ENCODE data around the gene KCNQ1. TPM values are rescaled to one million over a fixed set of nuclear protein-coding genes. Genes with fewer than 3 reads are reported as not detected.

KCNQ1 gene
- total RNA-seq, 1 experiment from 2014 or later, result 9.2 TPM

GRCh38 chr11:2447253-2447950 is 2.6 kb downstream of the KCNQ1 start:
- Mint-ChIP-seq H3K27me3 (ENCODE audit: unreplicated experiment) (peaks cover 18% of the 10 kb centered on the region), H3K36me3 (ENCODE audit: insufficient read depth, unreplicated experiment) (peaks cover 11% of the 10 kb centered on the region), H3K4me1 (ENCODE audit: low read depth, unreplicated experiment) (peaks cover 14% of the 10 kb centered on the region), H3K4me3 (ENCODE audit: low read depth, unreplicated experiment) (no peak overlapping the region), H3K27ac (ENCODE audit: unreplicated experiment) (no peak overlapping the region), H3K9me3 (ENCODE audit: low read depth, unreplicated experiment) (no peaks in the 10 kb centered on the region)
- BruUV-seq (replicated peaks), result no TSS peak
- CTCF ChIA-PET, result no interaction called here
- TF ChIP-seq, protein P1, sequence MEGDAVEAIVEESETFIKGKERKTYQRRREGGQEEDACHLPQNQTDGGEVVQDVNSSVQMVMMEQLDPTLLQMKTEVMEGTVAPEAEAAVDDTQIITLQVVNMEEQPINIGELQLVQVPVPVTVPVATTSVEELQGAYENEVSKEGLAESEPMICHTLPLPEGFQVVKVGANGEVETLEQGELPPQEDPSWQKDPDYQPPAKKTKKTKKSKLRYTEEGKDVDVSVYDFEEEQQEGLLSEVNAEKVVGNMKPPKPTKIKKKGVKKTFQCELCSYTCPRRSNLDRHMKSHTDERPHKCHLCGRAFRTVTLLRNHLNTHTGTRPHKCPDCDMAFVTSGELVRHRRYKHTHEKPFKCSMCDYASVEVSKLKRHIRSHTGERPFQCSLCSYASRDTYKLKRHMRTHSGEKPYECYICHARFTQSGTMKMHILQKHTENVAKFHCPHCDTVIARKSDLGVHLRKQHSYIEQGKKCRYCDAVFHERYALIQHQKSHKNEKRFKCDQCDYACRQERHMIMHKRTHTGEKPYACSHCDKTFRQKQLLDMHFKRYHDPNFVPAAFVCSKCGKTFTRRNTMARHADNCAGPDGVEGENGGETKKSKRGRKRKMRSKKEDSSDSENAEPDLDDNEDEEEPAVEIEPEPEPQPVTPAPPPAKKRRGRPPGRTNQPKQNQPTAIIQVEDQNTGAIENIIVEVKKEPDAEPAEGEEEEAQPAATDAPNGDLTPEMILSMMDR (IDR thresholded peaks at IDR 0.05; ENCODE audit: unreplicated experiment), result no peak
- intact Hi-C loops (cut with micrococcal nuclease; ENCODE audit: unreplicated experiment), result no loop called here
- DNase-seq, result no peak

DNA sequence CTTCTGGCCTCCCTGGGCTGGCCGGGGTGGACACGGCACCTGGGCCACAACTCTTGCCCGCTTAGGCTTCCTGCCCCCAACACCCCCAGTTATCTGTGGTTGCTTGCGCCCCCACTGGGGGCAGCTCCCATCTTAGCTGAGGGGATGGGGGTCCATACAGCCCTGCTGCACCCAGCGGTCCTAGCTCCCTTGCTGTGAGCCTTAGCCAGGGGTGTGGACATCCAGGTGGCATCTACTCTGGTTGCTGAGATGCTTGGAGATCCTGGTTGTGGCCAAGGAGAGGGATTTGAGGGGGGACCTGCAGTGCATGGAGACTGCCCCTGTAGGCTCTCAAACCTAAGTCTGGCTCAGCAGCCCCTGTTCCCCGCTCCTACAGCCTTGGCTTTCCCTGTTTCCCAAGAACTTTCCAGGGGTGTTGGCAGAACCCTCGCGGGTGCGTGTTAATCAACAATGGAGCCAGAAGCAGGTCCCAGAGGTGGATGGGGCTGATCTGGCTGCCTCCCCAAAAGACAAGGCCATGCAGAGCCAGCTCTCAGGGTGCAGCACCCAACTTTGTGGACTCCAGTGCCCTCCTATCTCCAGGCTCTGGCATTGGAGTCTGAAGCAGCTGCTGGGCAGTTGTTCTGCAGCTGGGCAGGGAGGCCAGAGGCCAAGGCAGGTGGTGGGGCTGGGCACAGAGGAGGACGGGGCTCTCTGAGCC is 3.3 kb downstream of the KCNQ1 start:
- Mint-ChIP-seq H3K27ac (ENCODE audit: unreplicated experiment) (no peak overlapping the region), H3K27me3 (ENCODE audit: unreplicated experiment) (peaks cover 16% of the 10 kb centered on the region), H3K4me1 (ENCODE audit: low read depth, unreplicated experiment) (peaks cover 7% of the 10 kb centered on the region), H3K4me3 (ENCODE audit: low read depth, unreplicated experiment) (no peak overlapping the region), H3K36me3 (ENCODE audit: insufficient read depth, unreplicated experiment) (peaks cover 11% of the 10 kb centered on the region), H3K9me3 (ENCODE audit: low read depth, unreplicated experiment) (no peaks in the 10 kb centered on the region)
- TF ChIP-seq, protein P1 (IDR thresholded peaks at IDR 0.05; ENCODE audit: unreplicated experiment), result no peak
- CTCF ChIA-PET, result no interaction called here
- intact Hi-C loops (cut with micrococcal nuclease; ENCODE audit: unreplicated experiment), result no loop called here
- no peak for DNase-seq
- no TSS peak for BruUV-seq (replicated peaks)

DNA sequence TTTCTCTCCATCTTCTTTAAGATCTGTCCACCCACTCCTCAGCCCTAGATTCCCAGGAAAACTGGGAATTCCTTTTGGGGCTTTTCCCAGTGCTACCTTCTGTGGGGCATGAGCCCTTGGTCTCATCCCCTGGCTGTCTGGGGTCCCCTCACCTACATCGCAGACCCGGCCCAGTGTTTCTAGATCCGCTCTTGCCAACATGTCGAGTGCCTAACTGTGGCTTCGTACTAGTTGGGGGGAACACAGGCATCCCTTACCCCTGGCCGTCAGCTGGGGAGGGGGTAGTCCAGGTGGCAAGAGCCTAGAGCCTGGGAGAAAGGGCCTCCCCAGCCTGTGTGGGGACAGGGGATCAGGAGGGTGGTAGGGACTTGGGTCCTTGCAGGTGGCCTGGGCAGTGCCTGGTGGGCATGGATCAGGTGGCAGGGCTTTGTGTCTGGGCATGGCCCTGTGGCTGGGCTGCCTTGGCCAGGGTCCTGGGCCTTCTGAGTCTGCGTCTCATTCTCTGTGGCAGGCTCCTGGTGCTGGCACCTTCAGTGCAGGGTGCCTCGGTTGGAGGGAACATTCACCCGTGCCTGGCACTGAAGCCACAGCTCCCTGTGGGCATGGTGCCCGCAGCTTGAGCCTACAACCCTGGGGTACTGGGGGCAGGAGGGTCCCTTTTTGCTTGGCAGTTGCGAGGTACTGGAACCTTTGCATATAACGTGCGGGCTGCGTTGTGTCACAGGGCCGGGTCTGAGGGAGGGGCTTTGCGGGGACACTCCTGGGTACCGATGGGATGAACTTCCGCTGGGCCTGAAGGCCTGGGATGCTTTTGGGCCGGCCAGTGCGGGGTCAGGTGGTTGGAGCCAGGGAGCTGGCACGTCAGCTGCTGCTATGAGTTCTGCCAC is 4.1 kb downstream of the KCNQ1 start:
- Mint-ChIP-seq H3K27me3 (ENCODE audit: unreplicated experiment) (peaks cover 8% of the 10 kb centered on the region), H3K27ac (ENCODE audit: unreplicated experiment) (no peak overlapping the region), H3K9me3 (ENCODE audit: low read depth, unreplicated experiment) (no peaks in the 10 kb centered on the region), H3K4me1 (ENCODE audit: low read depth, unreplicated experiment) (no peaks in the 10 kb centered on the region), H3K36me3 (ENCODE audit: insufficient read depth, unreplicated experiment) (peaks cover 11% of the 10 kb centered on the region), H3K4me3 (ENCODE audit: low read depth, unreplicated experiment) (no peak overlapping the region)
- TF ChIP-seq, protein P1 (IDR thresholded peaks at IDR 0.05; ENCODE audit: unreplicated experiment), result no peak
- BruUV-seq (replicated peaks), result no TSS peak
- DNase-seq, result no peak
- intact Hi-C loops (cut with micrococcal nuclease; ENCODE audit: unreplicated experiment), result no loop called here
- CTCF ChIA-PET, result no interaction called here

GRCh38 chr11:2449548-2450320 is 4.9 kb downstream of the KCNQ1 start:
- peaks cover 7% of the 10 kb centered on the region for H3K27me3 Mint-ChIP-seq (ENCODE audit: unreplicated experiment)
- H3K4me1 Mint-ChIP-seq (ENCODE audit: low read depth, unreplicated experiment), result no peaks in the 10 kb centered on the region
- no peaks in the 10 kb centered on the region for H3K9me3 Mint-ChIP-seq (ENCODE audit: low read depth, unreplicated experiment)
- TF ChIP-seq, protein P1 (IDR thresholded peaks at IDR 0.05; ENCODE audit: unreplicated experiment), result no peak
- CTCF ChIA-PET, result no interaction called here
- H3K4me3 Mint-ChIP-seq (ENCODE audit: low read depth, unreplicated experiment), result no peak overlapping the region
- intact Hi-C loops (cut with micrococcal nuclease; ENCODE audit: unreplicated experiment), result no loop called here
- H3K27ac Mint-ChIP-seq (ENCODE audit: unreplicated experiment), result no peak overlapping the region
- DNase-seq, result no peak
- no TSS peak for BruUV-seq (replicated peaks)
- peaks cover 11% of the 10 kb centered on the region for H3K36me3 Mint-ChIP-seq (ENCODE audit: insufficient read depth, unreplicated experiment)

Measured in Calu3 (cell line).